HL-60/S4 (cell line): ENCODE results near the gene CT83.

Source experiments
- in situ Hi-C: fragments of 300-500 bp; cut with MboI; formaldehyde crosslinking; loops from 2 replicates; pipeline ENCODE4 v1.14.3; 2022; ENCODE audit warnings: low sequenced_read_pairs

CT83 gene, protein sequence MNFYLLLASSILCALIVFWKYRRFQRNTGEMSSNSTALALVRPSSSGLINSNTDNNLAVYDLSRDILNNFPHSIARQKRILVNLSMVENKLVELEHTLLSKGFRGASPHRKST

DNA sequence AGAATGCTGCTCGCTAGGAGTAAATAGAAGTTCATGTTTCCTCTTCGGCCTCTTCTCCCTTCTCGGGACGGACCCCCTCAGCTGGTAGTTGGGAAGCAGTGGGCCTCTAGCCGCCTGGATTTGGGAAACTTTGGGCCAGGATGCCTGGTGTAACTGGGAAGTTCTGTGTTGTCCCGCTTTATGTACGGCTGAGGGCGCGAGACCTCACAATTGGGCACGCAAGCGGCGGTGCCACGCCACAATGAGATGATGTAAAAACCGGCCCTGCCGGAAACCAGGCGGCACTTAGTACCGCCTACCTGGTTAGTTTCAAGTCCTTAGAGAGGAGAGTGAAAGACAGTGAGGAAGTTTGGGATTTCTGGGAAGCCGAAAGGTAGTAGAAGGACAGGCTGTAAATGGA is at the start of gene CT83:
CT83 (minus strand) TSS at position 155 of the 400 bp plus-strand sequence; CDS start at position 35, 120 bp downstream.
- in situ Hi-C loops, result no loop called here

- in situ Hi-C loops, result no loop called here
These were observed 37.0 kb upstream of the CT83 start for GRCh38 chrX:116499780-116500179.

DNA sequence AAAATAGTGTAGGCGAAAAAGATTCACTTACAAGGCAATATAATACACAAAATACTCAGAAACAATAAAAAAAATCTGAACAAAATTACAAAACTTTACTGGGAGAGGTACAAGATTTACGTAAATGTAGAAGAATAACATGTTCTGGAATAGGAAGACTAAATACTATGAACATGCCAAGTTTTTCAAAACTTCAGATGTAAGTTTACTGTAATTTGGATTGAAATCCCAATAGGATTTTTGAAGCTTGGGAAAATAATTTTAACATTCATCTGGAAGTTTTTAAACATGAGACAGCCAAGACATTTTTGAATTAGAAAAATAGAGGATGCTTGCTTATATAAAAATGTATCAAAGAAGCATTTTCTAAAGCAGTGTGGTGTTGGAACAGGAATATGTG is 30.5 kb upstream of the CT83 start:
- in situ Hi-C loops, result no loop called here

DNA sequence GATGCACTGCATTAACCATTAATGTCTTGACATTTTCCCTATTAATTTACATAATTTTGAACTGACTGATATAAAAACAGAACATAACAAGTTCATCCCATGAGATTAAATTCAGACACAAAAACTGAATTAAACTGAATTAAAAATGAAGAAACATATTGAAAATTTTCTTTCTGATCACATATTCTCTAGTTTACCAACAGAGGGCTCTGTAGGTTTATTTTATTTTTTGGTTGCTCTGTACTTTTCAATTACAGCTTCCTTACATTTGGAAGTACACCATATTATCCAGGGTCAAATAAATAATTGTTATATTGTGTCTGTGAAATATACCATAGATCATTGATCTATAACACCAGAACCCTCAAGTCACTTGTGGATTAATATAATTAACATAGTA is 27.3 kb upstream of the CT83 start:
- in situ Hi-C loops, result no loop called here

DNA sequence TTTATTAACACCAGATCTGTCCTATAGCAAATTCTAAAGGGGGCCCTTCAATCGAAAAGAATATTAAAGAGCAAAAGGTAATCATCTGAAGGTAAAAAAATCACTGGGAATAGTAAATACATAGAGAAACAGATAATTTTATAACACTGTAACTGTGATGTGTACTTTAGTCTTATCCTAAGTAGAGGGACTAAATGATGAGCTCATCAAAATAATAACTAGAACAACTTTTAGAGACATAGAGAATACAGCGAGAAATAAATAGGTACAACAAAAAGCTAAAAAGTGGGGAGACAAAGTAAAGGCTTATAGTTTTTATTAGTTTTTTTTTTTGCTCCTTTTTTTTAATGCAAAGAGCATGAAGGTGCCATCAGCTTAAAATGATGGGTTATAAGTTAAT is 17.3 kb upstream of the CT83 start:
- in situ Hi-C loops, result no loop called here

DNA sequence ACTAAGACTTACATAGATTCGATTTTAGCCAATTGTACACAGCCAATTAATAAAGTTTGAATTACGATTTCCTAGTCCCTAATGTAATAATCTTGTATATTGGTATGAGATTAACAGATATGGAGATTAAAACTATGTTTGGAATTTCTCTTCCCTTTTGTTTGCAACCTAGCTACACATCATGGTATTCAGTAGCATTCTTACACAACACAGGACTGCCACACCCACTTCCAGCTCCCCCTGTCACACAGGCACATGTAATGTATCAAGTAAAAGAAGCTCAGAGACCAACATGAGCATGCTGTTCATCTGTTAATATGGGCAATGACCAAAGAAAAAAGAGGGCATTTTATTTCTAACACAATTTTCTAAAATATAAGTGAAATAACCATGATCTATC is 13.6 kb downstream of the CT83 start:
- in situ Hi-C loops, result no loop called here

DNA sequence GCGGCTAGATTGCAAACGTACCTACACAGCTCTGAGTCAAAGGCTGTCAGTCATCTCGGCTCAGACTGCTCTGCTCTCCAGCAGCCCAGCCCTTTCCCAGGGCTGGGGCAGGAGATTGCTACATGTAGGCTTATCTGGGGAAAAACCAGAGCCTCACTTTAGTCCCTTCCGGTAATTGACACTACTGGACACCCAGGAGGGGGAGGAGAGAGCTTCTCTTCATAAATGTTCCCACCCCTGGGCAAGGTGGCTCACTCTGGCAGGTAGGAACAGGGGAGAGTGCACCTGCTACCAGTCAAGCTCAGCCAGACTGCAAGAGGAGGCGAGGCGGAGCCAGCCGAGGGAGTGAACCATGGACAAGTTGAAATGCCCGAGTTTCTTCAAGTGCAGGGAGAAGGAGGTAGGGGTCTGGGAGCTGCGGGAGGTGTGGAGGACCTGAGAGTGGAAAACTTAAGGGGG is 26.4 kb downstream of the CT83 start, which contains the start of gene SLC6A14:
SLC6A14 (plus strand) TSS at position 249 of the 459 bp plus-strand sequence; CDS start at position 353, 104 bp downstream.
- in situ Hi-C loops, result no loop called here

DNA sequence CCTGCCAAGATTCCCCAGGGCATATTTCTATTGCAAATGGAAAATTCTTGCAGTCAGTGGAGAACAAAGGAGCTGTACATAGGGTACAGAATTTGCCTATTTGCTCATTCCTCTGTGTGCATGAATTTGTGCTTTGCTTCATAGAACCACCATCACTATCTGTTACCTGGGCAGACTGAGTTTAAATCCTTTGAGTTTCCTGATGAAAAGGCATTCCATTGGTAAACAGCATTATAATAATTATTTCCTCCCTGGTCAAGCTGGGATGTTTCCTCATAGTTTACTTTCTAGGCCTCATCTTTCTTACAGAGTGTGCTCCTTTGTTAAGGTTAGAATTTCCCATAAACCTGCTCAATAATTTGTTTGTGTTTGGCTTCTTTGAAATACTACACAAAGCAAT is 27.2 kb downstream of the CT83 start:
- in situ Hi-C loops, result no loop called here

- in situ Hi-C loops, result no loop called here
These were observed 34.8 kb downstream of the CT83 start for GRCh38 chrX:116427978-116428377.

DNA sequence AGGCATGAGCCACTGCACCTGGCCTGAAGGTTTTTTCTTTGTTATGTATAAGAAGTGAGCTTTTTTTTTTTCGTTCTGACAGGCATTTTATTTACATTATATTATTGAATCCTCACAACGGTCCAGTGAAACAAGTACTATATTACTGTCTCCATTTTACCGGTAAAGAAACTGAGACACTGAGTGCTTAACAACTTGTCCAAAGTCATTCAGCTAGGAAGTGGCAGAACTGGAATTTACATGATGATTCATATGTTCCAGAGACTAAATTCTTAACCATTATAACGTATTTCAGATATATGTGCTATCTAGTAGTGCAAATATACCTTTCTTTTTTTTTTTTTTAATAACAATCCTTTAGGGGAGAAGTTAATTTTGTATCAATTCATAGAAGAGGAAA is 44.8 kb downstream of the CT83 start:
- in situ Hi-C loops, result no loop called here

DNA sequence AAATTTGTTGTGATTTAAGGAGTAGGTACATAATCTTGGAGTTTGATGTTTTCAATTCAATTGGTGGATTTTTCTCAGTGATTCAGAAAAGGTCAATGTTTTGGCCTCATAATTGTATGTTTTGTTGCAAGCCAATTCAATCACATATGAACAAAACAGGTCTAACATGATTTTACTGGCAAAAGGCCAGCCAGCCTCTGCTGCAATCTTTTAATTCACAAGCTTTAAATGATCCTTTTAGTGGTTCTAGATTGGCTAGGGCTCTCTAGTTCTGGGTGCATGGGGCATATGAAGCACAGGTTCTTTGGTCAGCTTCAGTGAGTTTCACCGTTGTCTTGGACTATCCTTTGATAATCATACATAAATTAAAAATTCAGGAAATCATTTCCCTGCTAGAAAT is 45.6 kb downstream of the CT83 start:
- in situ Hi-C loops, result no loop called here

DNA sequence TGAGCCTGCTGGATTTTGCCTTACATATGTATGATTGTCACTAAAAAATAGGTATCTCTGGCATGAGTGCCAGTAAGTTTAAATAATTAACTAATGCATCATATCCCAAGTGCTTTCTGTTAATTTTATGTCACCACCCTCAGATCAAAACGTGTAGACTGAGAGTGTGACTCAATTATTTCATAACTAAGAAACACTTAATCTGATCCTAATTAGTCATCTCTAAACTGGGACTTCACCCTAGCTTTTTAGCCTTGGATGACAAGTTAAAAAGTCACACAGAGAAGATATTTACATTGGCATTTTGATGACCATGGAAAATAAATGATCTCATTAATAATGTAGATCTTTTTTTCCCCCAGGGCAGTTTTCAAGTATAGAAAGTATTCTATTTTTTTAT is 49.5 kb downstream of the CT83 start:
- in situ Hi-C loops, result no loop called here
